ENCODE measurements around the gene ST3GAL3.

DNA sequence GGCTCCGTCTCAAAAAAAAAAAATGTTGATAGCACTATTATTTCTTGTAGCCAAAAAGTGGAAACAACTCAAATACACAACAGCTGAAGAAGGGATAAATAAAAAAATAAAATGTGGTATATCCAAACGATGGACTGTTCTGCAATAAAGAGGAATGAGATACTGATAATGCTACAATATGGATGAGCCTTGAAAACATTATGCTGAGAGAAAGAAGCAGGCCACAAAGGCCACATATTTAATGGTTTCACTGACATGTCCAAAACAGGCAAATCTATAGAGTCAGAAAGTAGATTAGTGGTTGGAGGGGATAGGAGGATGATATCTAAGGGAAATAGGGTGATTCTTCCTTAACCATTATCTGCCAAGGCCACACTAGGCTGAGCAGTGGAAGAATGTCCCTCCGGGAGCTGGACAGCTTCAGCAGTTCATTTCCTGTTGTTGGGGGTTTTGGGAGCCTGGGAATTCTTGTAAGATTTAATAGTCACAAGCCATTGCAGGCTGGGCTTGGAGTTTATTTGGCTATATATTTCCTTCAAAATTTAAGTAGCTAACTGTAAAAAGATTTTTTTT, 53.5 kb downstream of the ST3GAL3 start:
- no peak for TF ChIP-seq CTCF (conservative IDR thresholded peaks at IDR 0.05 in 1 of 2, IDR thresholded peaks at IDR 0.05 in 1 of 2; ENCODE audit: low read depth in 1 of 2, low read length in 2 of 2)
- no peak for TF ChIP-seq EZH2 (IDR thresholded peaks at IDR 0.05; ENCODE audit: low read length, missing control alignments)
